Jurkat, Clone E6-1 (cell line): ENCODE data around the gene FUBP1.
A peak's percentile ranks its signal among the peaks of the same experiment; 100 is the strongest.
"Not testable (repeated sequence)": the region's sequence is repeated elsewhere in the genome, so short reads cannot be mapped to it uniquely, and the experiment has no call there.

Experiments
- DNase-seq: peaks from one replicate; pipeline ENCODE4 v3.0.0-alpha.2; 2011; ENCODE audit warnings: low read depth, low spot score
- H3K4me3 ChIP-seq: 2 replicates; pipeline ENCODE4 v1.5.1; 2011; ENCODE audit warnings: mild to moderate bottlenecking, low read length, control low read depth, moderate library complexity

Gene FUBP1

DNA sequence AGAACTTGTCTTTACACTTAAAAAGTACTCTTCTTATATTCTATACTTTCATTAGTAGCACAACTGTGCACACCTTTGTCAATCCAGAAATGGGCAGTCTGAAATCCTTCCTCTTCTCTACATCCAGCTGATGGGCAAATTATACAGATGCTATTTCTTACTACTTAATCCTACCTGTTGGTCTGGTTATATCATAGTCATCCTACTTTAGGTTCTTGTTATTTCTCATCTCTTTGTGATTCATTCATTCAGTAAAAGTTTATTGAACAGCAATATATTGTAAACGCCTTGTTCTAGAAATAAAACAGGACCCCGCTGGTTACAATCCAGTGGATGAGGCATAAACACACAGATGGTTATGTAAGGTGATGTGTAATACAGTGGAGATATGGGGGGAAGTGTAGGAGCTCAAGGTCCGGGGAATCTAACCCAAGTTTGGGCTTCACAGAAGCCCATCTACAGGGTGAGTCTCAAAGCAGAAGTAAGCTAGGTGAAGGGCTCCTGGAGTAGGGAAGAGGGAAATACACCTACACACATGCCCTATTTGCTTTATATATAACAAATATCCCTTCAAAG, 11.8 kb upstream of the FUBP1 start:
- DNase-seq = no peak
- no peak overlapping the region for H3K4me3 ChIP-seq

DNA sequence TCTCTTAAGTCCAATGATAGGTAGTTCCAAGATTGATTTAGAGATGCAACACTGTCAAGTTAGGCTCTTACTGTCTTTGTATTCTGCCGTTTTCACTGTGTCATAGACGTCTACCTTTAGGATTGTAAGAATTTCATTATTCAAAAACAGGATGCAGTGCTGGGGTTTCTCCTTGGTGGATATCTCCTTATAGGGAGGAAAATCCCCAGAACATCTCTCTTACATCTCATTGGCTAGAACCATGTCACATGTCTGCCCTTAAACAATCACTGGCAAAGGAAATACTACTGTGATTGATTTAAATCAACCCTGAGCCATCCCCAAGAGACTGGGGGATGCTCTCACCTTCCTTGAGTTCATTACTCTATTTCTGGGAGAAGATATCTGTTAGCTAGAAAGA, 10.9 kb upstream of the FUBP1 start:
- no peak for DNase-seq

DNA sequence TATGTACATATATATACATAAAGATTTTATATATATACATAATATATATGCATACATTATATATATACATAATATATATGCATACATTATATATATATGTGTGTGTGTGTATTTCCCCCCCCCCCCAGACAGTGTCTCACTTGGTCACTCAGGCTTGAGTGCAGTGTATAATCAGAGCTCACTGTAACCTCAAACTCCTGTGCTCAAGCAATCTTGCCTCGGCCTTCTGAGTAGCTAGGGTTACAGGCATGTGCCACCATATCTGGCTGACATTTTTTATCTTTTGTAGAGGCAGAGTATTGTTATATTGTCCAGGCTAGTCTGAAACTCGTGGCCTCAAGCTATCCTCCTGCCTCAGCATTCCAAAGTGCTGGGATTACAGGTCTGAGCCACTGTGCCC, 9.0 kb upstream of the FUBP1 start:
- no peak overlapping the region for H3K4me3 ChIP-seq
- no peak for DNase-seq

More for the DNA sequence above, 10.9 kb upstream of the FUBP1 start:
- H3K4me3 ChIP-seq = no peak overlapping the region

DNA sequence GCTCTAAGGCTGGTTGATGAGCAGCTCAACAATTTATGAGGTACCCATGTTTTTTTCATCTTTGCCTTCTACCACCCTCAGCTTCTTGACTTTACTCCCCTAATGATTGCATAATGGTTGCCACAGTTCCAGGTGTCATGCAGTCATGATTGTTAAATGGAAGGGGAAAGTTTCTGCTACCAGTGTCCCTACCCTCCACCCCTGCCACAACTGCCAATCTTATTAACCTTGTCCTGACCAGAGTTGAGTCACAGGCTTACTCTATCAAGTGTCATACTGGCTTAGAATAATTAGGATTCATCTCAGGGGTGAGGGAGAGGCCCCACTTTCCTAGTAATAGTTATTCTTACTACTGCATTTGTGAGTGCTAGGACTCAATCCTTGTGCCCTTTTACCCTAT, 7.9 kb upstream of the FUBP1 start:
- H3K4me3 ChIP-seq = no peak overlapping the region
- DNase-seq = no peak

DNA sequence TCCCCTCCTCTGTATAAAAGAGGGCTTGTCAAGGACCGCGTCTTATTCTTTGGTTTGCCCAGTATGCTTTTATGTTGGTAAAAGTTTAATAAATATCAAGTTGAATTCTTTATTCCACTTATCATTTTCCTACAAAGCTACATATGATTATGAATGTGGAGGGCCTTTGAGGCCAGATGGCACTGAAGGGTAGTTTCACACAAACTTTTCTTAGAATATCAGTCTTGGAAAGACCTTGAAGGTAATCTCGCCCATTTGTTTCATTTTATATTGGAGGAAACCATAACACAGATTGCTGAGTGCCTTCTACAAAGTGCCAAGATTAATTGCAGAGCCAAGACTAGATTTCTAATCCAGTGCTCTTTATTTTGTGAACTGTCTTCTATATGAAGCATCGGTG, 5.8 kb upstream of the FUBP1 start:
- no peak overlapping the region for H3K4me3 ChIP-seq
- no peak for DNase-seq

DNA sequence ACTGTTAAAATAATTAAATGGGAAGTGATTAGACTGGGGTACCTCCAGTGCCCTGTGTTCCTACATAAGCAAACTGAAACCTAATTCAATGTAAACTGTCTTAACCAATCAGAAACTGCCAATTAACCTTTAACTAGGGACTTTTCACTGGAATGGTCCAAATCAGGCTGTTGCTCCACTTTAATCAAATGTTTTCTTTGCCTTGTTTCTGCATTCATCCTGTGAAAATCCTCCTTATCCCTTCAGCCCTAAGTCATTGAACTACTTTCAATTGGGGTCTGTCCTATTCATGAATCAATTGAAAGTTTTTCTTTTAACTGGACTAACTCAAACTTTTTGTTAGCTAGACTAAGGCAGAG, 5.1 kb upstream of the FUBP1 start:
- DNase-seq = no peak
- no peak overlapping the region for H3K4me3 ChIP-seq

DNA sequence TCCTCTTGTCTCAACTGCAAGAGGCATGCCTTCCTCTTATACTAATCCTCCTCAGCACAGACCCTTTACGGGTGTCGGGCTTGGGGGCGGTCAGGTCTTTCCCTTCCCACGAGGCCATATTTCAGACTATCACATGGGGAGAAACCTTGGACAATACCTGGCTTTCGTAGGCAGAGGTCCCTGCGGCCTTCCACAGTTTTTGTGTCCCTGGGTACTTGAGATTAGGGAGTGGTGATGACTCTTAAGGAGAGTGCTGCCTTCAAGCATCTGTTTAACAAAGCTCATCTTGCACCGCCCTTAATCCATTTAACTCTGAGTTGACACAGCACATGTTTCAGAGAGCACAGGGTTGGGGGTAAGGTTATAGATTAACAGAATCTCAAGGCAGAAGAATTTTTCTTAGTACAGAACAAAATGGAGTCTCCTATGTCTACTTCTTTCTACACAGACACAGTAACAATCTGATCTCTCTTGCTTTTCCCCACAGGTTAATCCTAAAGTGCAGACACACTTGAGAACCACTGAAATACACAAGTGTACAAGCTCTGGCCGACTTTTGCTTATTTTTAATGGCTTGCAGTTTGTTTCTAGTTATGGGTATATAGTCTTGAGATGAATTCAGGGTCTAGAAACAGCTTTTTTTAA, 4.6 kb upstream of the FUBP1 start:
- not testable (repeated sequence) for H3K4me3 ChIP-seq, DNase-seq

DNA sequence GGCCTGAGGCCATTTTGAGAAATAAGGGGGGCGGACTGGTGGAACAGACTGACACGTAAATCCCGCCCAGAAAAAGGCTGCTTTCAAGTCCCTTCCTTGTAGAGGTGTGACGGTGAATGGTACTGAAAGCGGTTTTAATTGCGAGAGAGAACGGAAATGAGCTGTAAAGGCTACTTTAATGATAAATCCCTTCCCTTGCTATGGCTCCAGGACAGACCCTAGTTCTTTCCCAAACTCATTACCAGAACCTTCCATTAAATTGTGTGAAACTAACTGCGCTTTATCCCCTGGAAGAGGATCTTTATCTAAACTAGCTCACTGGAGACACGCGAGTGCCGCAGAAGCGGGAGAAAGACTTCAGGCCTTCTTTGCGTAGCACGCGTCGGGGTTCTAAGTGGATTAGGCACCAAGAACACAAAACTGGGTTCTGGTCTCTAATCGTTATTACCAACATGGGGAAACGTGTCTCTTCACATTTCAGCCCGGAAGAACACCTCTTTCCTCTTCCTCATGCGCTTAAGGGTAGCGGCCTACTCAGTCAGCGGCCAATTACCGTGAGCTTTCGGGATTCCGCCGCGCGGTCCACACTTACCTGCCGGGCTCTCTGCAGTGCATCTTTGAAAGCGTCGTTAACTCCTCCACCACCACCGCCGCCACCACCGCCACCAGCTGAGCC, 441 bp downstream of the FUBP1 start:
- peak overlapping the region; percentile 100 for H3K4me3 ChIP-seq
- DNase-seq = peak; percentile 91

DNA sequence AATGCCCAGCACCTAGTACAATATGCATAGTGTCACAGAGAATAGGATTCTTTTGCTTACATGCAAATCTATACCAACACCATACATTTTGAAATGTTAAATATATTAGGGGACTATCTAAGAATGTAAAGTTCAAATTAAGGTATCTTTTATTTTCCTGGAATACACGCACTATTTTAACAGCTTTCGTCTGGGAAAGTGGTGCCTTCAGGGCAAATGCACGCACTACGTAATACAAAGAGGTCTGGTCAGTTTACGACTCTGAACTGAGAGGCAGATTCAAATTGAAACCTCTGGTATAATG, 931 bp downstream of the FUBP1 start:
- no peak for DNase-seq
- peak overlapping the region; percentile 100 for H3K4me3 ChIP-seq

DNA sequence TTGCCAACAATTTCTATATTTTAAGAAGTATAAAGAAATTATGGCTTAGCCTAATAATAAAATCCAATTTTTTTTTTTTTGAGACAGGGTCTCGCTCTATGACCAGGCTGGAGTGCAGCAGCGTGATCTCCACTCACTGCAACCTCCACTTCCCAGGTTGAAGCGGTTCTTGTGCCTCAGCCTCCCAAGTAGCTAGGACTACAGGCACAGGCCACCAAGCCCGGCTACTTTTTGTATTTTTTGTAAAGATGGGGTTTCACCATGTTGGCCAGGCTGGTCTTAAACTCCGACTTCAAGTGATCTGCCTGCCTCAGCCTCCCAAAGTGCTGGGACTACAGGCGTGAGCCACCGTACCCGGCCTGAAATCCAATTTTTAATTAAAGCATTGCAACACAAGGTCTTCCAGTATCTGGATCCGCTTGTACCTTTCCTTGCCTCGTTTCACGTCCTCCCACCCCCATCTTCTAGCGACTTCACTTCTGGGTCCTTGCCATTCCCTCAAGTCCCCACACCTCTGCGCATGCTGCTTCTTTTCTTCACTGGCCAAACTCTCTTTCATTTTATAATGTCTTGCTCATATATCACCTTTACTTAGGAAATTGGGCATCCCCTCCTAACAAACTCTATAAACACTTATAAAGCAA, 2.3 kb downstream of the FUBP1 start:
- no peak for DNase-seq
- no peak overlapping the region; the same call in 1 of the 2 replicates for H3K4me3 ChIP-seq

DNA sequence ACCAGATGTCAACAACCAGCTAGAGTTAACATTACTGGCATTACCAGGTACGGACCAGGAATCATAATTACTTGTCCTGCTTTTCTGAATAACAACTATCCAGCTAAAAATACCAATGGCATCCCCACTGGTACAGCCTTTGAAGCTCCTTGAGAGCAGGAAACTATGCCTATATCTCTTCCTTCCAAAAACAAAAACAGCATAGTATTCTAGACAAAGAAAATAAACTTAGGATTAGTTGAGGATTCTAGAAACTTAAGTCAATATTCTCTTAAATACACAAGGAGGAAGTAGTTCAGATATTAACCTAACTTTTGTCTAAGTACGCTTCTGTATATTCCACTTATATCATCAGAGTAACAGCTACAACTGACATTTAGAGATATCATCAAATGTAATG, 3.0 kb downstream of the FUBP1 start:
- DNase-seq = no peak
- H3K4me3 ChIP-seq = no peak overlapping the region

DNA sequence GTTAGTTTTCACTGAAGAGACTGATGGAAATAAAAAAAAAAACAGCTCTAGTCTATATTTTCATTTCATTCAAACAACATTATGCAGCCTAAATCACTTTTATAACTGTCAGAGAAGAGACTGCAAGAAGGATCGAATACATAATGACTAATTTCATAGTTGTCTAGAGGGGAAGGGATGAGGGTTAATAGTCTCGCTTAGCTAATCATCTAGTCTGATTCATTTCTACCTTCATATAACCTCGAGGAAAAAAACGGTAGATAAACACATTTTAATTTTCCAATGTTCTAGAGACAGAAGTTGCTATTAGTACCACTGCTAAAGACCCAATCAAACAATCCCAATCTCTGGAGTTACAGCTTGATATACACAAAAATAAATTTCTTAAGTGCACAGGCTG, 3.5 kb downstream of the FUBP1 start:
- DNase-seq = no peak
- H3K4me3 ChIP-seq = no peak overlapping the region

DNA sequence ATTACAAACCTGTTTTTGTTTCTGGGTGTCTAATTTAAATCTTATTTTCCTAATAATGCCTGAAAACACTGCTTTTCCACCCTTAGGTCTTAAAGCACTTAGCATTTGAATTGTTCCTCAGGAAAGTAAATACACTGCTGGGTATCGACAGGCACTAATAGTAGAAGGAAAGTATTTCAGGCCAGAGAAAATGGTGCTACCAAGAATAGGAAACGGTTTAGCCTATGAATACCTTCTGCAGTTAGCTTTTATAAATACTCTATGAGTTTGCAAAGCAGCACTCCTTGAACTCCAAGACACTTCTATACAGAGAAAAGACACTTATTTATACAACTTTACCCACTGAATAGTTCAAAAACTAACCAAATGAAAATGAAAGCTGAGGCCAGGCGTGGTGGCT, 6.8 kb downstream of the FUBP1 start:
- no peak for DNase-seq
- no peak overlapping the region for H3K4me3 ChIP-seq

DNA sequence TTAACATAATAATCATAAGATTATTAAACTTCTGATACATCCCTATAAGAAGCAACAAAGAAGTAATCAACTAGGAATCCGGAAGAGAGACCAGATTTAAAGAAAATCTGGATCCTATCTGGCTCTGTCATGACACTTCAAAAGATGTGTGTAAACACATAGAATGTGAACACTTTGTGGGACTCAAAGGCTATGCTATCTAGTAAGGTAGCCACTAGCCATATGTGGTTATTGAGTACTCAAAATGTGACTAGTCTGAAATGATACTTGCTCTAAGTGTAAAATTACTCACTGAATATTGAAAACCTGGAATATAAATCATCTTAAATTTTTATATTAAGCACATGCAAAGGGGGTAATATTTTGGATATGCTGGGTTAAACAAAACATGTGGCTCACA, 8.7 kb downstream of the FUBP1 start:
- no peak for DNase-seq
- no peak overlapping the region for H3K4me3 ChIP-seq

DNA sequence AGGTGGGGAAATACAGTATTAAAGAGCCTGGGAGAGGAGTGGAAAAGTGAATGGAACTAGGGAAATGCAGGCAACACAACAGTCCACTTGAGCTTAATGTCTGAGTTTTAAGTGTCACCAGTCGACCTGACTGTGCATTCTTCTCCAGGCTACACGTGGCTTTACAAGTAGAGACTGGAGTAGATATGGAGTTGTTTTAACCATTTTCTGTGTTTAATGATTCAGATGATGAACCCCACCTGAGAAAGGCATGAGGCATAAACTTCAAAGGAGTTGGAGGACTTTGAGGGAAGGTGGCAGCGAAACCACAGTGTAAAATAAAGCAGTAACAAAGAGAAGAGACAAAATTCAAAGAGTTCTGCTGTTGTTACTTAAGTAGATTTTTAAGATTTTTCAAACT, 12.6 kb downstream of the FUBP1 start:
- no peak overlapping the region for H3K4me3 ChIP-seq
- DNase-seq = peak; percentile 67

DNA sequence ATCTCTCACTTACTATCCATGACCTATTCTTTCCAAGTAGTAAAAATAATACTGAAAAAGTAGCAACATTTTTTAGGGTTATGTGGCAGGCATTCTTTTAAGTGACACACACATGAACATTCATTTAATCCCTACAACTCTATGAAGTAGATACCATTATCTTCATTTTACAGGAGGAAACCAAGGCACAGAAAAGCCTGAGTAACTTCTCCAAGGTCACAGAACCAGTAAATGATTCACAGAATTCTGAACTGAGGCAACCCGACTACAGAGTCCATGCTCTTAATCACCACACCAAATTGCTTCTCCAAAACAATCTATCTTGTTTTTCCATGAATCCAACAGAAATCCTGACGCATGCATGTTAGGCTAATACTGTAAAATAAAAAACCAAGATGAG, 17.5 kb downstream of the FUBP1 start:
- no peak for DNase-seq
- H3K4me3 ChIP-seq = no peak overlapping the region

DNA sequence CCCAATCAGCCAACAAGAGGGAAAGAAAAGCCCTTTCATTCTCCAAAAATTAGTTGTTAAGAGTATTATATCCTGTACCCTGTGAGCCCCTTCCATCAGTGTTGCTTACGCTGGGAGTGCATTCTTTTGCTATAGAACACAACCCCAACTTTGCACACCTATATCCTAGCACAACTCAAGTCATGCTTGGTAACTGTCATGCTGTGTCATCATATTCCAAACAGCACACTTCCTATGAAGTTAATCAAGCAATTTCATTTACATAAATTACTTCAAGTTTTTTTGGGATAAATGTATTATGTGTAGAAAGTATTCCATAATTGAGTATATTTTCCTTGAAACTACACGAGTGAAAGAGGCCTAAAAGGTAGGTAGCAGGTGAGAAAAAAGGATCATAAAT, 20.0 kb downstream of the FUBP1 start:
- no peak overlapping the region for H3K4me3 ChIP-seq
- no peak for DNase-seq

DNA sequence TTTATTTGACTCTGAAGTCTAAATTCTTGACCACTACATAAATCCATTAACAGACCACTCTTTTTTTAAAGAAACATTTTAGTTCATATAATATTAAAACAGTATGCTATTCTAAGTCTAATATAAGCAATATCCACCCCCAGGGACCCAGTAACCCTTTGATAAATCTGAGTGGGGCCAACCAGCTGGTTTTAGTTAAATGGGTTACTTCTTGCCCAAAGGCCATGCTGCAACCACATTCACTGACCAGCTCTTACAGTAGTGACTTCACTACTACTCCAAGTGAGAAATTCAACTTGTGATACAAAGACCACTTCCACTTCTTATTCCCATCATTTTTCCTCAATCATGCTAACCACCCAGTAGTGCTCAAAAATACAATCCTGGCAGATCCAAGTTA, 20.5 kb downstream of the FUBP1 start:
- no peak overlapping the region for H3K4me3 ChIP-seq

DNA sequence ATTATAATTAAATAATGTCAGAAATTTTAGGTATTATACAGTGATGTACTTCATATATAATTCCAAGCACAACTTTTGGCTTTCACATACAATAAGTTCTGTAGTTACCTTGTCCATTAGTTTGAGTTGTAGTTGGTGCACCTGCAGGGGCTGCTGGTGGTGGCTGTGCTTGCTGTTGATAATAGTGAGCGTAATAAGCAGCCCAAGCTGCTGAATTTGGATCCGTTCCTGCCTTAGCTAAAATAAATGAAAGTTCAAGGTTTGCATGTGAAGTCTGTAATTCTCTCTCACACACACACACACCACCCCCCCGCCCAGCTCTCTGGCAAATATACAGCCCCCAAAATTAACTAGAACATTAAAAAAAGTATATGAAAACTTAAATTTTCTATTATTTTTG, 22.4 kb downstream of the FUBP1 start:
- DNase-seq = no peak
- H3K4me3 ChIP-seq = no peak overlapping the region

More for the DNA sequence above, 20.5 kb downstream of the FUBP1 start:
- no peak for DNase-seq

DNA sequence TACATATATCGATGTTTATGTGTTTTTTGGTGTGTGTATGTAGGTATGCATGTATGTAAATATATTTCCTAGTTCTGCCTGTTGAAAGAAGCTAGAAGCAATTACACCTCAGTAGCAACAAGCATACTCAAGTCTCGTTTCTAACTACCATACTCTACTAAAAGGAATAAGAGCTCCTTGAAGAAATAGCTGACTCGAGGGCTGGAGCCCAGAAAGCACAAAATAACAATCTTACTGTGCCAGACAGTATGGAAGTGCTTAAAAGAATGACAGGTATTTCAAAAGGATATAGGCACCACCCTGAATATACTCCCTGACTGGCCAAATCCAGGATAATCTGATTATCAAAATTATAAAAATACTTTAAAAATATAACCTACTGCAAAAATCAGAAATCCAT, 23.2 kb downstream of the FUBP1 start:
- no peak for DNase-seq
- H3K4me3 ChIP-seq = no peak overlapping the region

DNA sequence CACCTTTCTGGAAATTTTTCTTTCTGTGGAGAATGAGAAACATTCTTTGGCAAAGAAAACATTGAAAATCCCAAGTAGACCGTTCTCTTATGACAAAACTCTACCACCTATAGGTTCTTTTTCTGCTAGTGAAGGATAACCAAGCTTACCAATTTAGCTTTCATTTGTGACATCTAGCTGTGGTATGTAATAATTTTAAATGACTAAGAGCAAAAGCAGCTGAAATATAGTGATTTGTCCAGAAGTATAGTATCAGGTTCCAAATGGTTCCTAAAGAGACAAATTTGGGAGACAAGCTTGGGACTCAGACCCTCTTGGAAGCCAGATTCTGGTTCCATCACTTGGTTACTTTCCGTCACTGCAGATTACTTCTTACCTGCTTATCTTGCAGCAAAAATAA, 24.4 kb downstream of the FUBP1 start:
- DNase-seq = no peak

More for the DNA sequence above, 24.4 kb downstream of the FUBP1 start:
- no peak overlapping the region for H3K4me3 ChIP-seq
